CD4-positive, alpha-beta T cell (primary cell): ENCODE measurements around the gene RPL37A. TPM values are rescaled to one million over a fixed set of nuclear protein-coding genes. Genes with fewer than 3 reads are reported as not detected.

Experiments
- ATAC-seq: fragments of 200-7000 bp; cut with Tn5 transposase; one replicate; pipeline ENCODE4 v1.10.0; 2022; ENCODE audit warnings: mild to moderate bottlenecking; ENCODE audit not compliant: poor library complexity
- CTCF ChIA-PET: fragments of 350-600 bp; sonication (Branson Sonifier 250); formaldehyde crosslinking; loops from one replicate; lab custom pipeline; 2021; ENCODE audit warnings: antibody characterized with exemption, inconsistent platforms; lab: Charles Lee
- POLR2A ChIA-PET: fragments of 350-600 bp; sonication (Branson Sonifier 250); formaldehyde crosslinking; loops from one replicate; lab custom pipeline; 2021; ENCODE audit warnings: antibody characterized with exemption, inconsistent platforms; lab: Charles Lee
- DNase-seq, 14 experiments: peaks; one replicate each; pipeline ENCODE4 v3.0.0-alpha.2; 2013 to 2020; ENCODE audit warnings: mixed read lengths in 2 of 14
- H3K27ac ChIP-seq, 2 donors: one replicate each; pipeline versions ENCODE4 v1.5.1 to v1.7.0; 2013; ENCODE audit warnings: low read length in 2 of 2, low read depth in 1 of 2, mild to moderate bottlenecking in 1 of 2
- H3K27me3 ChIP-seq, 2 experiments: 1 replicate in 1 of 2; 2 replicates in 1 of 2; pipeline versions ENCODE4 v1.6.1 to v1.7.0; 2013; ENCODE audit warnings: low read length in 2 of 2, control low read depth in 1 of 2, mild to moderate bottlenecking in 1 of 2, moderate library complexity in 1 of 2; ENCODE audit not compliant: insufficient read depth in 2 of 2, control insufficient read depth in 1 of 2
- H3K36me3 ChIP-seq: one replicate; pipeline ENCODE4 v1.6.1; 2013; ENCODE audit warnings: low read length, control low read depth; ENCODE audit not compliant: insufficient read depth
- H3K4me1 ChIP-seq: one replicate; pipeline ENCODE4 v1.6.1; 2013; ENCODE audit warnings: low read length, control low read depth; ENCODE audit not compliant: insufficient read depth
- H3K4me3 ChIP-seq: one replicate; pipeline ENCODE4 v1.5.1; 2013; ENCODE audit warnings: mild to moderate bottlenecking, low read length, moderate library complexity
- H3K9me3 ChIP-seq, 2 experiments: 1 replicate in 1 of 2; 2 replicates in 1 of 2; pipeline versions ENCODE4 v1.6.1 to v1.7.0; 2013; ENCODE audit warnings: low read length in 2 of 2, mild to moderate bottlenecking in 2 of 2, control low read depth in 1 of 2, moderate library complexity in 1 of 2; ENCODE audit not compliant: control insufficient read depth in 1 of 2, insufficient read depth in 1 of 2
- H3K27ac Mint-ChIP-seq: one replicate; pipeline ENCODE4 v1.8.0; 2020; ENCODE audit warnings: mixed read lengths
- H3K27me3 Mint-ChIP-seq: one replicate; pipeline ENCODE4 v1.8.0; 2021; ENCODE audit warnings: mixed read lengths
- H3K36me3 Mint-ChIP-seq: one replicate; pipeline ENCODE4 v1.8.0; 2021; ENCODE audit warnings: low read depth, mixed read lengths
- H3K4me1 Mint-ChIP-seq: one replicate; pipeline ENCODE4 v1.8.0; 2021; ENCODE audit warnings: low read depth, mixed read lengths
- H3K4me3 Mint-ChIP-seq: one replicate; pipeline ENCODE4 v1.8.0; 2020; ENCODE audit warnings: mild to moderate bottlenecking, mixed read lengths
- H3K9me3 Mint-ChIP-seq: one replicate; pipeline ENCODE4 v1.8.0; 2020; ENCODE audit warnings: mixed read lengths
- intact Hi-C, 2 experiments: fragments of 100-400 bp; cut with DNase I in 1 of 2; cut with micrococcal nuclease in 1 of 2; formaldehyde crosslinking; loops; one replicate each; pipeline versions ENCODE4 v1.15.1 to v1.9.0; 2023 to 2025; cut with DNase I, micrococcal nuclease
- total RNA-seq, 174 experiments: library from RNA in 2 of 174; stranded (reverse) in 2 of 174; gene quantifications; one replicate each; pipeline ENCODE4 v1.2.3 and lab custom pipeline; 2021 to 2026
- TF ChIP-seq, protein P1 (sequence below): fragments of 200-600 bp; IDR thresholded peaks from one replicate; pipeline ENCODE4 v1.8.0; 2022; ENCODE audit warnings: antibody characterized with exemption, mild to moderate bottlenecking

Gene RPL37A
- total RNA-seq, 2 experiments from 2014 or later: 4,138 to 4,142 TPM

DNA sequence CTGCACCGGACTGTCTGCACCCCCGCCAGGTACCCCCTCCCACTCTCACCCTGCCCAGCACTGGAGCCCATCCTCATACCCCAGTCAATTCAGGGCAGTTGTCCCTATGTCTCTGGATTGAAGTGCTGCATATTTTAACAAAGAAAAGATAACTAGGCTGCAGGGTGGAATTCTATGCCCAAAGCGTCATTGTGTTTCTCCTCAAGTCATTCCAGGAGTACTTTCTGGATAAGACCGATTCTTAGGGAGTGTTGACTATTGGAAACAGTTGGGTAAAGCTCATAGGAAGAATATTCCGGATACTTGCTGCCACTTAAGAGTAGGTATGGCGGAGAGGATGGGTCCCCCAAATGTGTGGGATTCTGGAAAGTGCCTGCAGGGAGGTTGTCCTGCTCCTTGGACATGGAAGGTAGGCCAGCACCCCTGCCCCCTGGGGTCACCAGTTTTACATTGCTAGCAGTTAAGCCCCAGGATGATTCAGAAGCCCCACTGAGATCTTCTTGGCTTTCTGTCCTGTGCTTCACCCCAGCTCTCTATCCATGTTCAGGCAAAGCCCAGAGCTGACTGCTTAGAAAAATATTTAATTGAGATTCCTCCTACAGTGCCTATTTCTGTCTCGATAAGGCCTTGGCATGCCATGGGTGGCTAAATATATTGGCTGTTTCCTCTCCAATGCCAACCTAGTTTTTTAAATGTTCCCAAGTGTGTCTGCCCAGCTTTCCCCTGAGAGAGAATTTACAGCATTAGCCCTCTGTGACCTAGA is 48.2 kb downstream of the RPL37A start:
- TF ChIP-seq, protein P1, sequence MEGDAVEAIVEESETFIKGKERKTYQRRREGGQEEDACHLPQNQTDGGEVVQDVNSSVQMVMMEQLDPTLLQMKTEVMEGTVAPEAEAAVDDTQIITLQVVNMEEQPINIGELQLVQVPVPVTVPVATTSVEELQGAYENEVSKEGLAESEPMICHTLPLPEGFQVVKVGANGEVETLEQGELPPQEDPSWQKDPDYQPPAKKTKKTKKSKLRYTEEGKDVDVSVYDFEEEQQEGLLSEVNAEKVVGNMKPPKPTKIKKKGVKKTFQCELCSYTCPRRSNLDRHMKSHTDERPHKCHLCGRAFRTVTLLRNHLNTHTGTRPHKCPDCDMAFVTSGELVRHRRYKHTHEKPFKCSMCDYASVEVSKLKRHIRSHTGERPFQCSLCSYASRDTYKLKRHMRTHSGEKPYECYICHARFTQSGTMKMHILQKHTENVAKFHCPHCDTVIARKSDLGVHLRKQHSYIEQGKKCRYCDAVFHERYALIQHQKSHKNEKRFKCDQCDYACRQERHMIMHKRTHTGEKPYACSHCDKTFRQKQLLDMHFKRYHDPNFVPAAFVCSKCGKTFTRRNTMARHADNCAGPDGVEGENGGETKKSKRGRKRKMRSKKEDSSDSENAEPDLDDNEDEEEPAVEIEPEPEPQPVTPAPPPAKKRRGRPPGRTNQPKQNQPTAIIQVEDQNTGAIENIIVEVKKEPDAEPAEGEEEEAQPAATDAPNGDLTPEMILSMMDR: no peak
- no peak overlapping the region for H3K4me3 Mint-ChIP-seq

DNA sequence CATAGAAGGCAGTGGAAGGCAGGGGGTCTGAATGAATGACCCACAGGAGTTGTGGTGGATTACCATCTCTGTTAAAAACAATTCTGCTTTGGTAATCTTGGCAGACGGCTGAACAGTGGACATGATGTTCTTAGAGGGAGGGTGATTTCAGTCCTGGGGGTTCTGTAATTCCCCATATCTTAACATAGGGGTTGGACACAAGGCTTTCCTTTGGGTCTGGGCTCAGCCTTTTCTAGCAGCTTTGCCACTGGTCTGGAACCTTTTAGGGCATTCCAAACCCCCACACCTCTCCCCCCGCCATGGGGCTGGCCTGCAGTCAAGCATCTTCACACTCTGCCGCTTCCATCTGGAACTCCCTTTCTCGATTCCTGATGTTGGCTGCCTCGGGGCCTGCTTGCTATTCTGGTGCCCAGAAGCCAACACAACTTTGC is 50.3 kb downstream of the RPL37A start:
- Mint-ChIP-seq H3K4me3 (no peak overlapping the region), H3K27me3 (no peaks in the 10 kb centered on the region), H3K9me3 (no peaks in the 10 kb centered on the region), H3K4me1 (no peaks in the 10 kb centered on the region), H3K36me3 (no peaks in the 10 kb centered on the region), H3K27ac (no peak overlapping the region)
- Histone ChIP-seq H3K27ac (no peak overlapping the region), H3K4me3 (no peak overlapping the region), H3K9me3 (no peaks in the 10 kb centered on the region), H3K27me3 (peaks cover 0 to 2% of the 10 kb centered on the region in 2 experiments), H3K4me1 (peaks cover 1% of the 10 kb centered on the region), H3K36me3 (no peaks in the 10 kb centered on the region)
- ChIA-PET CTCF (no interaction called here), POLR2A (no interaction called here)
- intact Hi-C loops: no loop called here
- ATAC-seq: no peak
- DNase-seq: no peak
- TF ChIP-seq, protein P1: no peak

More for the DNA sequence above, 48.2 kb downstream of the RPL37A start:
- Histone ChIP-seq H3K27ac (no peak overlapping the region), H3K9me3 (no peaks in the 10 kb centered on the region), H3K27me3 (peaks cover 0 to 2% of the 10 kb centered on the region in 2 experiments), H3K36me3 (no peaks in the 10 kb centered on the region), H3K4me1 (no peaks in the 10 kb centered on the region), H3K4me3 (no peak overlapping the region)
- Mint-ChIP-seq H3K27ac (no peak overlapping the region), H3K36me3 (no peaks in the 10 kb centered on the region), H3K27me3 (no peaks in the 10 kb centered on the region), H3K4me1 (no peaks in the 10 kb centered on the region), H3K9me3 (no peaks in the 10 kb centered on the region)
- DNase-seq: no peak
- ATAC-seq: no peak
- CTCF ChIA-PET: no interaction called here
- POLR2A ChIA-PET: no interaction called here
- intact Hi-C loops: no loop called here

DNA sequence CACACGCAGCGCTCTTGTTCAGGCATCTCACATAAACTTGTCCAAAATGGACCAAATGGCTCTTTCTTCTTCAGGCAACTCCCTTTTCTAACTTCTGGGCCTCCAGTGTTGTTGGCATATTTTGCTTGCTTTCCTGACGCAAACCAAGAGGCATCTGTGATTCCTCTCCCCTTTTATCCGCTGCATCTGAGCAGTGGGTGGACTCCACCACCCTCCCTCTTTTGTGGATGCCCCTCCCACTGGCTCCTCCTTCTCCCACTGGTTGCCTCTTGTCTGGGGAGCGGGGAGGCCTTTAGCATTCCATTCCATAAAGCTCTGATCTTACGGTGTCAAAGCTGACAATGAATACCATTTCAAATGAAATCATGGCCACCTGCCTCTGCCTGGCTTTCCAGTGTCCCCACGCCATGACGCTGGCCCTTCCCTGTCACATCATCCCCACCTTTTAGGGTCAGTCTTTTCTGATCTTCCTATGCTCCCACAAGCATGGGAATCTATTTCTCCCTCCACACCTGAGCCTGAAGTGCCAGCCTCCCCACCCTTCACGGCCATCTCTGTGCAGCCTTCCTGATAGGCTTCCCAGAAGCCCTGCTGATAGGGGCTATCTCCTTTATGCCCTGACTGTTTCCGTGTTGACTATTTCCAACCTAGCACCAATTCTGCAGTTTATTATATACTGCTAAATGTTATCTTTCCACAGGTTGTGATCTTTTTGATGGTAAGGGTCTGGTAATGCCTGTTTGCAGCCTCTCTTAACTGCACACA is 51.5 kb downstream of the RPL37A start:
- TF ChIP-seq, protein P1: no peak
- Histone ChIP-seq H3K27me3 (no peaks in the 10 kb centered on the region), H3K4me3 (no peak overlapping the region), H3K9me3 (no peaks in the 10 kb centered on the region), H3K4me1 (peaks cover 2% of the 10 kb centered on the region), H3K36me3 (no peaks in the 10 kb centered on the region), H3K27ac (no peak overlapping the region)
- Mint-ChIP-seq H3K27ac (no peak overlapping the region), H3K4me1 (no peaks in the 10 kb centered on the region), H3K4me3 (no peak overlapping the region), H3K9me3 (no peaks in the 10 kb centered on the region), H3K27me3 (no peaks in the 10 kb centered on the region), H3K36me3 (no peaks in the 10 kb centered on the region)
- POLR2A ChIA-PET: no interaction called here
- CTCF ChIA-PET: no interaction called here
- ATAC-seq (no peak), DNase-seq (no peak)
- intact Hi-C loops: no loop called here
